A549 treated with ZK216348 at 1 μM for 4 hours (cell line): ENCODE measurements around the gene CCDC149. TPM values are rescaled to one million over a fixed set of nuclear protein-coding genes. Genes with fewer than 3 reads are reported as not detected.

Source experiments
- total RNA-seq: library from RNA; stranded (reverse); fragments of 200-300 nt; extraction: Qiagen RNA extraction; gene quantifications from 5 replicates; pipeline ENCODE4 v1.2.3, GENCODE V29; 2022; ENCODE audit warnings: low read depth

Gene CCDC149
- 0.93 to 2.3 TPM (median 1.6 TPM) in 5 replicates for total RNA-seq

GRCh38 chr4:24912252-24913118, at the start of gene CCDC149:
Gene CCDC149, minus strand, starts transcription at chr4:24913042. Its CDS starts 178 bp downstream, at chr4:24912864.

GRCh38 chr4:24794916-24795665, 117.8 kb downstream of the CCDC149 start, which contains the start of gene SOD3:
Gene SOD3, plus strand, starts transcription at chr4:24795573. Its CDS starts 3,949 bp downstream, at chr4:24799522.

Other genes starting within 250 kb of the CCDC149 start
- gene SOD3, start 117.5 kb downstream of the CCDC149 start, total RNA-seq: not detected in 5 replicates
- 0.06 to 0.38 TPM (median 0.22 TPM) in 5 replicates for gene LGI2, start 117.9 kb upstream of the CCDC149 start, total RNA-seq
- gene SEPSECS, start 247.4 kb upstream of the CCDC149 start, total RNA-seq: 2.4 to 3.2 TPM (median 2.4 TPM) in 5 replicates